ENCODE data around the gene OPTC.

- TF ChIP-seq EZH2 (IDR thresholded peaks at IDR 0.05) (no peak), POLR2AphosphoS5 (IDR thresholded peaks at IDR 0.05; ENCODE audit: borderline replicate concordance, low read depth, low read length) (no peak)
Measured at GRCh38 chr1:203538726-203539125, 44.8 kb downstream of the OPTC start.

Measured in SK-N-MC (cell line).